Ovary (tissue), 9 donors: ENCODE measurements around the gene DNAH6. TPM values are rescaled to one million over a fixed set of nuclear protein-coding genes. Genes with fewer than 3 reads are reported as not detected.

Experiments used
- DNase-seq, 5 donors: peaks; one replicate each; pipeline ENCODE4 v3.0.0-alpha.2; 2019 to 2020
- H3K27ac ChIP-seq, 2 donors: fragments of 200-600 bp; one replicate each; pipeline versions ENCODE4 v1.5.1 to v1.8.0; 2019 to 2022
- H3K27me3 ChIP-seq: fragments of 200-600 bp; one replicate; pipeline ENCODE4 v1.8.0; 2022
- H3K36me3 ChIP-seq: fragments of 200-600 bp; sonication (generic); one replicate; pipeline ENCODE4 v1.5.1; 2019
- H3K4me1 ChIP-seq: one replicate; pipeline ENCODE4 v1.8.1; 2013; ENCODE audit warnings: mild to moderate bottlenecking, moderate library complexity; ENCODE audit not compliant: insufficient read depth
- H3K4me3 ChIP-seq: fragments of 200-600 bp; sonication (generic); one replicate; pipeline ENCODE4 v1.5.1; 2017
- H3K9me3 ChIP-seq, 2 donors: fragments of 200-600 bp in 1 of 2; sonication (generic) in 1 of 2; one replicate each; pipeline versions ENCODE4 v1.5.1 to v1.8.1; 2013 to 2019; ENCODE audit warnings: mild to moderate bottlenecking in 1 of 2, moderate library complexity in 1 of 2
- CTCF ChIP-seq, 3 donors: fragments of 450-650 bp in 2 of 3; fragments of 200-600 bp in 1 of 3; IDR thresholded peaks; one replicate each; pipeline versions ENCODE4 v1.5.1 to v1.8.0; 2016 to 2022; ENCODE audit warnings: antibody characterized with exemption in 3 of 3, mild to moderate bottlenecking in 1 of 3
- EP300 ChIP-seq: sonication (generic); formaldehyde crosslinking; IDR thresholded peaks from one replicate; pipeline ENCODE4 v1.6.1; 2017; ENCODE audit warnings: antibody characterized with exemption
- POLR2A ChIP-seq: fragments of 450-650 bp; IDR thresholded peaks from one replicate; pipeline ENCODE4 v1.6.1; 2017; ENCODE audit warnings: antibody characterized with exemption, mild to moderate bottlenecking, moderate library complexity
- WGBS, 3 donors: extraction: QIAGEN DNeasy Blood & Tissue Kit in 1 of 3; methylation state at CpG; one replicate each; pipeline versions ENCODE4 v1.1.5 to v1.1.7; 2013 to 2017; 5-methylcytosine and 5-hydroxymethylcytosine counted together
- intact Hi-C, 4 donors: fragments of 100-400 bp; cut with DNase I; formaldehyde crosslinking; loops; one replicate each; pipeline versions ENCODE4 v1.11.0 to v1.15.1; 2022 to 2023
- polyA plus RNA-seq, 2 donors: library from polyadenylated mRNA; stranded (reverse); fragments of 200-250 nt in 1 of 2; fragments of 350-450 nt in 1 of 2; fragmentation: Illumina TruSeq in 1 of 2; extraction: RNeasy Lipid Tissue Mini Kit (QIAGEN cat#74804) in 1 of 2; gene quantifications; one replicate each; pipeline ENCODE4 v1.2.3, GENCODE V29; 2013 to 2014
- total RNA-seq, 7 donors: library from RNA; depleted of rRNA in 2 of 7; stranded (reverse); fragments of >200 nt in 2 of 7; fragmentation: NEBNext Ultra II Directional in 3 of 7; extraction: Animal tissue kit (Norgen Biotek cat#: 25700) in 3 of 7; gene quantifications; one replicate each; pipeline versions ENCODE4 v1.1.0 to v1.2.4, GENCODE V29; 2016 to 2023
- donor health status: DM: no; HTN: no; CAD: no; lungs with moderate emphysema.
- donor health status: DM: no; HTN: no; CAD: no.
- donor health status: Bipolar disorder and iron deficiency.
- donor health status: DM: yes; HTN: yes; CAD: no.
- donor health status: DM: no; HTN: no; CAD: no.
- donor health status: DM: yes; HTN: yes; CAD: no.

The DNAH6 gene
- total and polyA plus RNA-seq, 9 donors = 0.42 to 14.0 (median 2.4) TPM

GRCh38 chr2:84811839-84812431, 295.6 kb downstream of the DNAH6 start:
- H3K9me3 ChIP-seq = no peaks in the 10 kb centered on the region
- no peaks in the 10 kb centered on the region for H3K27me3 ChIP-seq
- no peak overlapping the region for H3K27ac ChIP-seq
- WGBS, 3 donors = 94 to 98% (median 96%) methylated on average over 6 of the region's 6 CpGs
- no peak for DNase-seq
- intact Hi-C loops = no loop called here
- TF ChIP-seq POLR2A (no peak), CTCF (IDR thresholded peaks at IDR 0.05) (no peak), EP300 (no peak)
- H3K4me3 ChIP-seq = no peak overlapping the region
- H3K36me3 ChIP-seq = no peaks in the 10 kb centered on the region
- peaks cover 3% of the 10 kb centered on the region for H3K4me1 ChIP-seq

- H3K27me3 ChIP-seq = no peaks in the 10 kb centered on the region
- WGBS, 3 donors = 12 to 21% (median 18%) methylated on average over 3 of the region's 3 CpGs
- no peaks in the 10 kb centered on the region for H3K36me3 ChIP-seq
- TF ChIP-seq CTCF (IDR thresholded peaks at IDR 0.05) (no peak), EP300 (no peak), POLR2A (no peak)
- H3K4me3 ChIP-seq = no peak overlapping the region
- H3K9me3 ChIP-seq = no peaks in the 10 kb centered on the region
- DNase-seq = no peak
- H3K27ac ChIP-seq = no peak overlapping the region
- no peaks in the 10 kb centered on the region for H3K4me1 ChIP-seq
- intact Hi-C loops = no loop called here
Observed at GRCh38 chr2:84815146-84815545, 298.8 kb downstream of the DNAH6 start.

- Histone ChIP-seq H3K27me3 (no peaks in the 10 kb centered on the region), H3K36me3 (no peaks in the 10 kb centered on the region), H3K4me3 (no peak overlapping the region), H3K9me3 (no peaks in the 10 kb centered on the region), H3K4me1 (no peaks in the 10 kb centered on the region), H3K27ac (no peak overlapping the region)
- intact Hi-C loops = no loop called here
- DNase-seq = no peak
- whole genome bisulfite sequencing, 3 donors = 92 to 94% (median 93%) methylated on average over 6 of the region's 6 CpGs
- no peak for TF ChIP-seq EP300
- TF ChIP-seq POLR2A = no peak
- no peak for TF ChIP-seq CTCF (IDR thresholded peaks at IDR 0.05)
Observed at GRCh38 chr2:84816426-84817026, 300.2 kb downstream of the DNAH6 start.

- Histone ChIP-seq H3K27me3 (no peaks in the 10 kb centered on the region), H3K4me3 (no peak overlapping the region), H3K4me1 (no peaks in the 10 kb centered on the region), H3K9me3 (no peaks in the 10 kb centered on the region), H3K27ac (no peak overlapping the region), H3K36me3 (no peaks in the 10 kb centered on the region)
- WGBS, 3 donors = 59 to 76% (median 66%) methylated on average over 2 of the region's 2 CpGs
- DNase-seq = no peak
- TF ChIP-seq POLR2A (no peak), EP300 (no peak), CTCF (IDR thresholded peaks at IDR 0.05) (no peak)
- intact Hi-C loops = no loop called here
Observed at GRCh38 chr2:84817239-84817655, 300.9 kb downstream of the DNAH6 start.
